Urinary bladder (tissue), 4 donors: ENCODE measurements around the gene ZNF480. TPM values are rescaled to one million over a fixed set of nuclear protein-coding genes. Genes with fewer than 3 reads are reported as not detected.
"Not testable (repeated sequence)": the region's sequence is repeated elsewhere in the genome, so short reads cannot be mapped to it uniquely, and the experiment has no call there.

Experiments
- DNase-seq: peaks from one replicate; pipeline ENCODE4 v3.0.0-alpha.2; 2015; ENCODE audit errors: extremely low spot score
- H3K27ac ChIP-seq: one replicate; pipeline ENCODE4 v1.5.1; 2013; ENCODE audit warnings: low read depth, mild to moderate bottlenecking, moderate library complexity
- H3K36me3 ChIP-seq: one replicate; pipeline ENCODE4 v1.6.1; 2013; ENCODE audit warnings: mild to moderate bottlenecking, moderate library complexity; ENCODE audit not compliant: insufficient read depth
- H3K4me1 ChIP-seq: one replicate; pipeline ENCODE4 v1.6.1; 2013; ENCODE audit warnings: mild to moderate bottlenecking, moderate library complexity; ENCODE audit not compliant: insufficient read depth
- H3K4me3 ChIP-seq: one replicate; pipeline ENCODE4 v1.5.1; 2013; ENCODE audit warnings: low read depth, low read length
- WGBS: extraction: QIAGEN DNeasy Blood & Tissue Kit; methylation state at CpG from one replicate; pipeline ENCODE4 v1.1.7; 2013; 5-methylcytosine and 5-hydroxymethylcytosine counted together
- polyA plus RNA-seq: library from polyadenylated mRNA; stranded (reverse); fragments of 200-250 nt; gene quantifications from one replicate; pipeline ENCODE4 v1.2.3, GENCODE V29; 2013
- total RNA-seq: library from RNA; depleted of rRNA; stranded (reverse); fragments of >200 nt; gene quantifications from one replicate; pipeline ENCODE4 v1.2.3, GENCODE V29; 2014
- donor health status: healthy with polysubstance abuse.
- donor health status: healthy.

The ZNF480 gene
- total RNA-seq (18.8 TPM), polyA plus RNA-seq (5.3 TPM)

DNA sequence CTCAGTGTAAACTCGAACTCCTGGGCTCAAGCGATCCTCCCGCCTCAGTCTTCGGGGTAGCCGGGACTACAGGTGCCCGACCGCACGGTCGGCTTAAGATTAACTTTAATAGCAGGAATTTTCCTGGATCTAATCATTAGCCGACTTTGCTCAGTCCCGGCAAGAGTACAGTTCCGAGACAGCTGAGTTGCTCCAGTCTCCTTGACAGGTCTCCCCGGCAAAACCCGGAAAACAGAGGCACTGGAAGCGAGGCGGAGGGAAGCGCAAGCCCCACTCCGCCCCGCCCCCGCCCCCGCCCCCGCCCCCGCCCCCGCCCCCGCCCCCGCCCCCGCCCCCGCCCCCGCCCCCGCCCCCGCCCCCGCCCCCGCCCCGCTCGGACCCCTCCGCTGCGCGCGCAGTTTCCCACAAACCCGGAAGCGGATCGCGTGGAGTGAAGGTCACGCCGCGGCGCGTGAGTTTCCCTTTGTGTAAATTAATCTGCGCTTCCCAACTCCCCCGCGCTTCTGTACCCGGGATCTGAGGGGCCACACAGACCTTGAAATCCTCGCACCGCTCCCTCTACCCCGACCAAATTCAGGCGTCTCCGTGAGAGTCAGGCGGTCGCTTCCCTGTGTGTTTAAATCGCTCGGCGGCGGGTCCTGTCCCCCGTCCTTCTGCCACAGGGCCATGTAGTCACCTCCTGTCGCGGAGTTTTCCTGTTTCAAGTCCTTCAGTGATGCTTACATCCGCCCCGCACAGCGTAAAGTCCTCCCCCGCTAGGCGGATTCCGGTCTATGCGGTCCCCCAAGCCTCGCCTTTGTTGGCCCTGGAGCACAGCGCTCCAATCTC is at the start of gene ZNF480:
Gene ZNF480 (plus strand): TSS at position 397 of the 828 bp plus-strand sequence. CDS start 3,244 bp downstream, outside the sequence.
- H3K4me3 ChIP-seq: peak within 1 kb of the TSS; percentile 63
- H3K36me3 ChIP-seq: peaks cover 5% of the 10 kb centered on the region
- under 1% methylated on average over 73 of the region's 75 CpGs for WGBS
- H3K4me1 ChIP-seq: no peaks in the 10 kb centered on the region
- DNase-seq: peak; percentile 60
- peak within 1 kb of the TSS; percentile 48 for H3K27ac ChIP-seq

DNA sequence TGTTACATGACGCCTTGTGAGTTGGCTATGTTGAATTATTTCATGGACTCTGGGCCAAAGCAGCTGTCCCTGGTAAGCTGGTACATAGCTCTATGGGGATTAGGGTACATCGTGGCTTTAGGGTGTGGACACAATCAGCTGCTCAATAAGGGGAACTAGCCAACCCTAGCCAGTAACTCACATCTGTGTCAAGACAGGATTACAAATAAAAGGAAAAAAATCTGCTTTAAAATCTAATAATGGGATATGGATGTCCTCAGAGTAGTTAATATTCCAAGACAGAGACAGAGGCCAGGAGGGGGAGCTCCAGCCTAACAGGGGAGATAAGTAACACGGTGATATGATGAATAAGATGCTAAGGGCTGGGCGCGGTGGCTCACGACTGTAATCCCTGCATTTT is 48.7 kb upstream of the ZNF480 start:
- DNase-seq: no peak
- WGBS: 9% methylated on average over 6 of the region's 6 CpGs
- Histone ChIP-seq H3K36me3 (peaks cover 1% of the 10 kb centered on the region), H3K27ac (no peak overlapping the region), H3K4me1 (no peaks in the 10 kb centered on the region), H3K4me3 (no peak overlapping the region)

DNA sequence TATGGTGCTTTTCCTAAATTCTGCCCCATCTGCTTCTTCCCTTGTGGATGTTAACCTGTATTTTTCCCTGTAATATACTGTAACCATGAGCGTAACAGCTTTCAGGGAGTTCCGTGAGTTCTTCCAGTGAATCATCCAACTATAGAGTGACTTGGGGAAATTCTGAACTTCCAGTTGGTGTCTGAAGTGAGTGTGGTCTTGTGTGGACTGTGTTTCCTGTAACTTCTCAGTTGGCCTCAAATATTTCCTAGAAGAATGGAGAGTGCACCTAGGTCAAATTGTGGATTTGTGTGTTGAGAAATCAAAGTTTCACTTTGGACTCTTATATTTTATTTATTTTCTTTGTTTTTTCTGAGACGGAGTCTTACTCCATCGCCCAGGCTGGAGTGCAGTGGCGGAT is 38.5 kb upstream of the ZNF480 start:
- Histone ChIP-seq H3K27ac (no peak overlapping the region), H3K4me3 (no peak overlapping the region), H3K36me3 (no peaks in the 10 kb centered on the region), H3K4me1 (no peaks in the 10 kb centered on the region)
- no peak for DNase-seq
- 94% methylated on average over 5 of the region's 5 CpGs for WGBS

DNA sequence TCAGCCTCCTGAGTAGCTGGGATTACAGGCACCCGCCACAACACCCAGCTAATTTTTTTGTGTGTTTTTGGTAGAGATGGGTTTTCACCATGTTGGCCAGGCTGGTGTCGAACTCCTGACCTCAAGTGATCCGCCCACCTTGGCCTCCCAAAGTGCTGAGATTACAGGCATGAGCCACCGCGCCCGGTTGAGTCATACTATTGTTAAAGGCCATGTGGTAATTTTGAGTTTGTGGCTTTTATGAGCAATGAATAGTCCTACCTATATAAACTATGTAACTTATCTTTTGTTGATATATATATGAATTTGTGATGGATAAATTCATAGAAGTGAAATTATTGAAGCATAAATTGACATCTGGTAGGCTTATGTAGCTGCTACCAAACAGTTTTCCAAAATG is 31.4 kb upstream of the ZNF480 start:
- not testable (repeated sequence) for H3K36me3 ChIP-seq, H3K4me3 ChIP-seq, H3K27ac ChIP-seq, H3K4me1 ChIP-seq, DNase-seq
- 90% methylated on average over 6 of the region's 6 CpGs for WGBS

DNA sequence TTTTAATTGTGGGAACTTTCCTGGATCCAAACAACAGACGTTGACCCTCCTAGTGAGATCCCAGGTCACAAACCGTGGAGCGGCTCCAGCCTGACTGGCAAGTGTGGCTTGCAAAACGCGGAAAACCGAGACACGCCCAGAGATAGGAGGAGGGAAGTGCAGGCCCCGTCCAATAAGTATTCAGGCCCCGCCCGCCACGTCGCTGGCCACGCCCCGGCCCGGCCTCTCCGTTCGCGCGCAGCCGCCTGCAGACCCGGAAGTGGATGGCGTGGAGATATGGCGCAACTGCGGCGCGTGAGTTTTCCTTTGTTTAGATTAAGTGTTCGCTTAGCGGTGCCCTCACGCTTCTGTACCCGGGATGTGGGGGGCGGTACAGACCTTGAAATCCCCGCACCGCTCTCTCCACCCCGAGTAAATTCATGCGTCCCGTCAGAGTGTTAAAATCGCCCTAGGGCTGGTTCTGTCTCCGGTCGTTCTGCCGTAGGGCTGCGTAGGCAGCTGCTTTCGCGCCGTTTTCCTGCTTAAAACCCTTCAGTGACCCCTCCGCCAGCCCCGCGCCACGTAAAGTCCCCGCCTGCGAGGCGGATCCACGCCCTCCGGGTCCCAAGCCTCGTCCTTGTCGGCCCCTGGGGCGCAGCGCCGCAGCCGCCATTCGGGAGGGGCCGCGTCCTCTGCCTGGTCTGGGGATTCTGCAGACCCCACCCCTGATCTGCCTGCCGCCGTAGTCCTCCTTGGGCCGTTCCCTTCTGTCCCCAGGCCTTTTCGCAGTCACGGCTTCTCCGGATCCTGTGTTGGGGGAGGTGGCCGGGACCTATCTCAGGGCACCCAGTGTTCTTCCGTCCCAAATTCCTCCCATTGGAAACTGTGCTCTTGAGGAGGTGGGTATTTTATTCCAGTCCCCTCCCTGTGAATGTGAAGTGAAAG is 27.4 kb upstream of the ZNF480 start, which contains the start of gene ZNF766:
Gene ZNF766 (plus strand): TSS at position 250 of the 924 bp plus-strand sequence. CDS start 27 bp downstream, at position 277.
- Histone ChIP-seq H3K27ac (peak within 1 kb of the TSS; percentile 96), H3K4me3 (peak within 1 kb of the TSS; percentile 75), H3K4me1 (peaks cover 6% of the 10 kb centered on the region), H3K36me3 (no peaks in the 10 kb centered on the region)
- WGBS: under 1% methylated on average over 70 of the region's 70 CpGs
- peak; percentile 86 for DNase-seq

DNA sequence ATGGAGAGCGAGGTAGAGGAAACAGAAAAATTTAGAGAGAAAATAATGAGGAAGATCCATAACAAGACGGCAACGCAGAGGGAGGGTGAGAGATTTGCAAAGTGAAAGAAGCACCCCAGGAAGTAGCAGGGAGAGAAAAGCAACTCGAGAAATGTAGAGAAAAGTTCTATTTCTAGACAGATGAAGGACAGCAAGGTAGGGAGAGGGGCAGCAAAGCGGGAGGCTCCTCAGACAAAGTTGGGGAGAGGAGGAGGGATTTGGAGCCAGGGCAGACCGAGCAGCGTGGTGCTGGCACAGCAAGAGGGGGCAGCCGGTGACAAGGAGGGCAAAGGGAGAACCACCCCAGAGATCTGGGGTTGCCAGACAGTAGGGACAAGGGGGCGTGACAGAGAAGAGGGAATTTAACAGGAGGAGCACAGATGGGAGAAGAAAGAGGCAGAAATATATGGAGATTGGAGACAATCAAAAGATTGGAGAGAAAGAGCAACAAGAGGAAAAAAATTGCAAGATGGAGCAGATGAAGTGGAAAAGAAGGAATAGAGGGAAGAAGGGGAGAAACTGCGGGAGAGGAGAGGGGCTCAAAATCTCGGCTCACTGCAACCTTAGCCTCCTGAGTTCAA is 26.6 kb upstream of the ZNF480 start:
- H3K36me3 ChIP-seq: no peaks in the 10 kb centered on the region
- WGBS: 7% methylated on average over 11 of the region's 11 CpGs
- DNase-seq: no peak
- peak overlapping the region; percentile 96 for H3K27ac ChIP-seq
- H3K4me1 ChIP-seq: peaks cover 6% of the 10 kb centered on the region
- peak overlapping the region; percentile 75 for H3K4me3 ChIP-seq

DNA sequence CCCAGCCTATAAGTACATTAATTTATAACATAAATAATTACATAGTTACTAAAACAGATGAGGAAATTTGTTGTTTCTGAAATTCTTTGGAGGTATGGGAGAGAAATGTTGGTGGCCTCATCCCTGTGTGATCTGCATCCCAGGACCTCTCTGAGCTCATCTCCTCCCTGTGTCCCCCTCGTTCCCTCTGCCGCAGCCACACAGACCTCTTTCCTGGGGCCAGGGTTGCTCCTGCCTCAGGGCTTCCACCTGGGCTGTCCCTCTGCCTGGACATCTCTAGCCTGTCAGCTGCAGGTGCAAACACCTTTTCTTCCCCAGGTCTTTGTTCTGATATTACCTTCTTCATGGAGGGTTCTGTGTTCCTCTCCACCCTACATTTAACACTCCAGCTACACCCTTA is 23.7 kb upstream of the ZNF480 start:
- peaks cover 6% of the 10 kb centered on the region for H3K4me1 ChIP-seq
- H3K4me3 ChIP-seq: no peak overlapping the region
- 98% methylated on average over 2 of the region's 2 CpGs for WGBS
- H3K27ac ChIP-seq: no peak overlapping the region
- no peaks in the 10 kb centered on the region for H3K36me3 ChIP-seq
- no peak for DNase-seq

GRCh38 chr19:52274191-52274590 is 22.8 kb upstream of the ZNF480 start:
- Histone ChIP-seq H3K4me3 (no peak overlapping the region), H3K36me3 (no peaks in the 10 kb centered on the region), H3K27ac (no peak overlapping the region), H3K4me1 (peaks cover 3% of the 10 kb centered on the region)
- WGBS: 97% methylated on average over 5 of the region's 5 CpGs
- DNase-seq: no peak

DNA sequence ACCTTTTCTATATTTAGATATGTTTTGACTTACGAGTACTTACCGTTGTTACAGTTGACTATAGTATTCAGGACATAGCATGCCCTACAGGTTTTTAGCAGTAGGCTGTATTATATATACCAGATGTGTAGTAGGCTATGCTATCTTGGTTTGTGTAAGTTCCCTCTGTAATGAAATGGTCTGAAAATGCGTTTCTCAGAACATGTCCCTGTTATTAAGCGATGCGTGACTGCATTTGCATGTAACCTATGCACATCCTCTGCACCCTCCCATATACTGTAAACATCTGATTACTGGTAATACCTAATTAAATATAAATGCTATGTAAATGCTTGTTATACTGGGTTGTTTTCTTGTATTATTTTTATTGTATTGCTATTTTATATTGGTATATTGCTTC is 21.0 kb upstream of the ZNF480 start:
- 94% methylated on average over 5 of the region's 5 CpGs for WGBS
- no peak overlapping the region for H3K27ac ChIP-seq
- DNase-seq: no peak
- H3K4me1 ChIP-seq: peaks cover 3% of the 10 kb centered on the region
- no peak overlapping the region for H3K4me3 ChIP-seq
- no peaks in the 10 kb centered on the region for H3K36me3 ChIP-seq

- Histone ChIP-seq H3K36me3 (peaks cover 2% of the 10 kb centered on the region), H3K4me1 (peaks cover 3% of the 10 kb centered on the region), H3K4me3 (no peak overlapping the region), H3K27ac (no peak overlapping the region)
- WGBS: 93% methylated on average over 6 of the region's 6 CpGs
- no peak for DNase-seq
These were observed 19.5 kb upstream of the ZNF480 start for GRCh38 chr19:52277471-52277870.

- 95% methylated on average over 6 of the region's 6 CpGs for WGBS
- Histone ChIP-seq H3K4me3 (no peak overlapping the region), H3K36me3 (peaks cover 2% of the 10 kb centered on the region), H3K4me1 (no peaks in the 10 kb centered on the region), H3K27ac (no peak overlapping the region)
- DNase-seq: no peak
These were observed 10.7 kb upstream of the ZNF480 start for GRCh38 chr19:52286256-52286655.

- WGBS: 84% methylated on average over 3 of the region's 3 CpGs
- no peaks in the 10 kb centered on the region for H3K4me1 ChIP-seq
- no peak overlapping the region for H3K4me3 ChIP-seq
- DNase-seq: no peak
- H3K36me3 ChIP-seq: no peaks in the 10 kb centered on the region
- H3K27ac ChIP-seq: no peak overlapping the region
These were observed 5.2 kb upstream of the ZNF480 start for GRCh38 chr19:52291781-52292180.

DNA sequence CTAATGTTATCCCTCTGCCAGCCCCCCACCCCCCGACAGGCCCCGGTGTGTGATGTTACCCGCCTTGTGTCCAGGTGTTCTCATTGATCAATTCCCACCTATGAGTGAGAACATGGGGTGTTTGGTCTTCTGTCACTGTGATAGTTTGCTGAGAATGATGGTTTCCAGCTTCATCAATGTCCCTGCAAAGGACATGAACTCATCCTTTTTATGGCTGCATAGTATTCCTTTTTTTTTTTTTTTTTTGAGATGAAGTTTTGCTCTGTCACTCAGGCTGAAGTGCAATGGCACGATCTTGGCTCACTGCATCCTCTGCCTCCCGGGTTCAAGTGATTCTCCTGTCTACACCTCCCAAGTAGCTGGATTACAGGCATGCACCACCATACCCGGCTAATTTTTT is 4.0 kb upstream of the ZNF480 start:
- H3K4me3 ChIP-seq, H3K36me3 ChIP-seq, H3K4me1 ChIP-seq, DNase-seq, H3K27ac ChIP-seq: not testable (repeated sequence)
- WGBS: 97% methylated on average over 6 of the region's 6 CpGs
